Measurements from ENCODE around the gene BTBD2. TPM values are rescaled to one million over a fixed set of nuclear protein-coding genes. Genes with fewer than 3 reads are reported as not detected.

The BTBD2 gene
- polyA plus RNA-seq, 1 experiment: 25.5 TPM

- no peaks in the 10 kb centered on the region for H3K27me3 ChIP-seq (ENCODE audit: control insufficient read depth, insufficient read depth, low read length)
- no peak for DNase-seq (ENCODE audit: low read depth, low spot score)
- H3K4me3 ChIP-seq (ENCODE audit: low read depth, low read length): no peak overlapping the region
- peaks cover 4% of the 10 kb centered on the region; the same call in 1 of the 2 replicates for H3K9me3 ChIP-seq (ENCODE audit: control insufficient read depth, insufficient read depth, low read length)
- peak overlapping the region; percentile 96 for H3K27ac ChIP-seq (ENCODE audit: low read depth, low read length)
- no peak for TF ChIP-seq CTCF (IDR thresholded peaks at IDR 0.05; ENCODE audit: low read depth, low read length)
- POLR2A ChIA-PET: interaction anchor here (0.6 kb wide), 1 partner anchor 67 kb away, joined by 3 read pairs; no protein-coding TSS in a partner anchor
- CTCF ChIA-PET: interaction anchor here (0.6 to 0.9 kb wide), 2 partner anchors 10 to 11 kb away, joined by 3 to 4 read pairs; no protein-coding TSS in a partner anchor
Observed at GRCh38 chr19:2058570-2059421, 43.3 kb upstream of the BTBD2 start.

- Histone ChIP-seq H3K27me3 (ENCODE audit: control insufficient read depth, insufficient read depth, low read length) (no peaks in the 10 kb centered on the region), H3K27ac (ENCODE audit: low read depth, low read length) (peak overlapping the region; percentile 31), H3K9me3 (ENCODE audit: control insufficient read depth, insufficient read depth, low read length) (peaks cover 4% of the 10 kb centered on the region; the same call in 1 of the 2 replicates), H3K4me3 (ENCODE audit: low read depth, low read length) (no peak overlapping the region)
- CTCF ChIA-PET: no interaction called here
- no peak for DNase-seq (ENCODE audit: low read depth, low spot score)
- no peak for TF ChIP-seq CTCF (IDR thresholded peaks at IDR 0.05; ENCODE audit: low read depth, low read length)
- POLR2A ChIA-PET: no interaction called here
Observed at GRCh38 chr19:2057484-2058469, 42.3 kb upstream of the BTBD2 start.

- Histone ChIP-seq H3K9me3 (ENCODE audit: control insufficient read depth, insufficient read depth, low read length) (peaks cover 4% of the 10 kb centered on the region; the same call in 1 of the 2 replicates), H3K27me3 (ENCODE audit: control insufficient read depth, insufficient read depth, low read length) (no peaks in the 10 kb centered on the region), H3K4me3 (ENCODE audit: low read depth, low read length) (no peak overlapping the region), H3K27ac (ENCODE audit: low read depth, low read length) (peak overlapping the region; percentile 21)
- POLR2A ChIA-PET: interaction anchor here (0.6 to 0.7 kb wide), 2 partner anchors 15 to 39 kb away, joined by 3 to 5 read pairs; no protein-coding TSS in a partner anchor
- CTCF ChIA-PET: no interaction called here
- no peak for DNase-seq (ENCODE audit: low read depth, low spot score)
- no peak for TF ChIP-seq CTCF (IDR thresholded peaks at IDR 0.05; ENCODE audit: low read depth, low read length)
Observed at GRCh38 chr19:2056837-2057192, 41.3 kb upstream of the BTBD2 start.

- POLR2A ChIA-PET: interaction anchor here (0.6 to 0.7 kb wide), 2 partner anchors 14 to 39 kb away, joined by 3 to 5 read pairs; no protein-coding TSS in a partner anchor
- TF ChIP-seq CTCF (IDR thresholded peaks at IDR 0.05; ENCODE audit: low read depth, low read length): no peak
- H3K9me3 ChIP-seq (ENCODE audit: control insufficient read depth, insufficient read depth, low read length): peaks cover 4% of the 10 kb centered on the region; the same call in 1 of the 2 replicates
- H3K27ac ChIP-seq (ENCODE audit: low read depth, low read length): peak overlapping the region; percentile 81
- no peaks in the 10 kb centered on the region for H3K27me3 ChIP-seq (ENCODE audit: control insufficient read depth, insufficient read depth, low read length)
- CTCF ChIA-PET: no interaction called here
- peak overlapping the region; percentile 31 for H3K4me3 ChIP-seq (ENCODE audit: low read depth, low read length)
- DNase-seq (ENCODE audit: low read depth, low spot score): no peak
Observed at GRCh38 chr19:2055931-2056836, 40.7 kb upstream of the BTBD2 start.
